Stimulated activated CD4-positive, alpha-beta T cell treated with anti-CD3 and anti-CD28 coated beads, Interleukin-1b, Interleukin-23, amount 100 ng/mL, for 4 hours (primary cell): ENCODE results near the gene GOLGA6L2.
"Not testable (repeated sequence)": the region's sequence is repeated elsewhere in the genome, so short reads cannot be mapped to it uniquely, and the experiment has no call there.

Source experiments
- DNase-seq, 2 donors: peaks; one replicate each; pipeline ENCODE4 v3.0.0-alpha.2; 2020; ENCODE audit warnings: low read depth in 2 of 2

GOLGA6L2 gene

DNA sequence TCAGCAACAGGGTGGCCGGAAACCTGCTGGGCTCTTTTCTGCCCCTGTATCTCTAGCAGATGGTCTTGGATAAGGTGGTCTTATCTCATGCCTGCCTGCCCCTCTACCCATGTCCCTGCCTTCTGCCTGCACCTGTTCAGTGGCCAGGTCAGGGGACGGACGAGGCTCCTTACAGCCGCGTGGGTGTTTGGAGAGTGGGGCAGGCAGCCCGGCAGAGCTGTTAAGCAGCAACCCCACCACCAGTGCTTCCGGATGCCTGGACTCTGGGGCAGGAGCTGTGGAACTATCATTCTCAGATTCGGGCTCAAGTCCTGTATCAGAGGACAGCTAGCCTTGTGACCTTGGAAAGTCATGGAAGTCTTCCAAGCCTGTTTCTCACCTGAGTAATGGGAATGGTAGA is 21.7 kb downstream of the GOLGA6L2 start:
- not testable (repeated sequence) for DNase-seq

DNA sequence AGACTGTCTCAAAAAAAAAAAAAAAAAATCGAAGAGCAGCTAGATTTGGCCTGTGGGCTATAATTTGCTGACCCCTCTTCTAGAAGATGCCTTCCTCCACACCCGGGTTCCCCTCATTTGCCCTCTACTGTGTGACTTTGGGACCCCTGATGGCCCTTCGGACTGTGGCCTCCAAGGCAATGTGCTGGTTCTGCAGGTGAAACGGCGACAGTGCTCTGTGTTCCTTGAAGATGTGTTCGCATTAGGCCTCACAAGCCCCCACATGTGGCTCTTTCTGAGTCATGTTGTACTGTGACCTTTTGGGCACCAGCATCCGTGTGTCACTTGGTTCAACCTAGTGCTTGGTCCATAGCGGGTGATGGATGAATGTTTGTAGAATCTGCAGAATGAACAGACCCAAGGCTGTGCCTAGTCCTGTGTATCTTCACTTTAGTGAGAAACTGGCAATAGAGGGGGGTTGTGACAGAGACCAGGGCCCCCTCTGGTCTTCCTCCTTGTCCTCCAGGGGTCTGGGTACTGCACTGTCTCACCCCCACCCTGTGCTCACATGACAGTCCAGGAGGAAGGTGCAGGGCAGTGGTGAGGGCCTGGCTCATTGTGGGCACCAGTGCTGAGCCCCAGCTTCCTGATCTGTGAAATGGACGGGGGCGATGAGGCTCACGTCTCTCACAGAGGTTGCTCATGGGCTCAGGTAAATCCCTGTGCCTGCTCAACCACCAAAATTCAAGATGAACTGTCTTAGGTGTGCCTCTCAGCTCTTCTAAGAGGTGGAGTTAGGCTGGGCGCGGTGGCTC is 22.7 kb downstream of the GOLGA6L2 start:
- no peak for DNase-seq

- no peak for DNase-seq
Measured at GRCh38 chr15:23422946-23423708, 23.9 kb downstream of the GOLGA6L2 start.

GRCh38 chr15:23422099-23422945 is 24.7 kb downstream of the GOLGA6L2 start:
- no peak for DNase-seq

DNA sequence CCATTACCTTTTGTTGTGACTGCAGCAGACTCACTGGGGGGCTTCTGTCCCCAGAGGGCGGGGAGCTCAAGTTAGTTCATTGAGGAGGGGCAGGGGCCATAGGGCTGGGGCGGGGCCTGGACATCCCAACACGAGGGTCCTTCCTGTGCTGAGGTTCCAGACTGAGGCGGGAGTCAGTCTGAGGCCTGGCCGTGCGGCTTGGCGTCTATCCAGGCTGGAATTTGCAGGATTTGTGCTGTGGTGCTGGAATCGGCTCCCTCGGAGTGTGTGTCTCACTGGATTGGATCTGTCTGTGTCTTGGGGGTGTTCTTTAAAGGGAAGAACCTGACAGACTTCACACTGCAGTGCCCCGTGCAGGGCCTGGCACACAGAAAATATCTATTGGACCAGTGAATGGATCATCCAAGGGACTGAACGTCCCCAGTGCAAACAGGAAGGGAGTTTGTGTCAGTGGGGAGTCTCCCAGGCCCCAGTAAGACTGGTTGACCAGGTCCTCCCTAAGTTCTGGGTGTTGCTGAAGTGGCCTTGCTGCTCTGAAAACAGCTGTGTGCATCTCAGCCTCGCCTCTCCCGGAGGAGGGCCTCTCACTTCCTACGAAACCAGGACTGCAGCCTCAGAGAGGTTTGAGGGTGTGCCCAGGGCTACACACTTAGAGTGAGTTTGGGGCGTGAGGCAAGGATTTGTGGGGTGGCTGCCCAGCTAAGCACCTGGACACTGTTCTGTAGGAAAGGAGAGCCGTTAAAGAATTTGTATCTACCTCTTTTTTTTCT is 26.1 kb downstream of the GOLGA6L2 start:
- no peak for DNase-seq

DNA sequence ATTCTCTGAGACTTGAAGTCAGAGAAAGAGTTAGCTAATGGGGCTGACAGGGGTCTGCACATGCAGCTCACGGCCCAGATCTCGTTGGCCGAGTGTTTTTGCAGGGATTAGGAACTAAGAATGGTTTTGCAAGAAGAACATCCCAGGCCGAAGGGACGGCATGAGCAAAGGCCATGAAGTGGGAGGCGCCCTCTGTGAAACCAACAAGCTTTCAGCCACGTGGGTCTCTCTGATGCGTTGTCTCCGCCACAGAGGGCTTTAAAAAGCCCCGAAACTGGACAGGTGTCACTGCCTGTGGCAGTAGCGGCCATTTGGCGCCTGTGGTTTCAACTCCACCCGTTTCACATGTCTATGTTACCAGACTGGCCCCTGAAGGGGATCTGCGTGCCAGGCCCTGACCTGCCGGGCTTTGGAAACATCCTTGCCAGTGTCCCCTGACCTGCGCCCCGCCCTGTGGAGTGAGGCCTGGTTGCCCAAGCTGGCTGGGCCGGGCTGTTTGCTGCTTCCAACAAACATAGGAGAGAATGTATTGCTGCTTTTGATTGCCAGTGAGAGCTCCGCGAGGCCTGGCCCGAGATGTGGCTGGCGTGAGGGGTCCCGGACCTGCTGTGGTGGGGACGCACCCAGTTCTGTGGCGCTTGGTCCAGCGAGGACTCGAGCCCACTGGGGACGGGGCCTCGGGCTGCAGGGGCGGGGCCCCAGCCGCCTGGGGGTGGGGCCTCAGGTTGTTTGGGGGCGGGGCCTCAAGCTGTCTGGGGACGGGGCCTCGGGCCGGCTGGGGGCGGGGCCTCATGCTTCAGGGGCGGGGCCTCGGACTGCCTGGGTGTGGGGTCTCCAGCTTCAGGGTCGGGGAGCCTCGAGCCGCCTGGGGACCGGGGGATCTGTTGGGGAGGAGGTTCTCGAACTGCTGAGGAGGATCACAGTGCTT is 30.4 kb downstream of the GOLGA6L2 start:
- no peak for DNase-seq

- not testable (repeated sequence) for DNase-seq
Measured at GRCh38 chr15:23415866-23416265, 31.2 kb downstream of the GOLGA6L2 start.

DNA sequence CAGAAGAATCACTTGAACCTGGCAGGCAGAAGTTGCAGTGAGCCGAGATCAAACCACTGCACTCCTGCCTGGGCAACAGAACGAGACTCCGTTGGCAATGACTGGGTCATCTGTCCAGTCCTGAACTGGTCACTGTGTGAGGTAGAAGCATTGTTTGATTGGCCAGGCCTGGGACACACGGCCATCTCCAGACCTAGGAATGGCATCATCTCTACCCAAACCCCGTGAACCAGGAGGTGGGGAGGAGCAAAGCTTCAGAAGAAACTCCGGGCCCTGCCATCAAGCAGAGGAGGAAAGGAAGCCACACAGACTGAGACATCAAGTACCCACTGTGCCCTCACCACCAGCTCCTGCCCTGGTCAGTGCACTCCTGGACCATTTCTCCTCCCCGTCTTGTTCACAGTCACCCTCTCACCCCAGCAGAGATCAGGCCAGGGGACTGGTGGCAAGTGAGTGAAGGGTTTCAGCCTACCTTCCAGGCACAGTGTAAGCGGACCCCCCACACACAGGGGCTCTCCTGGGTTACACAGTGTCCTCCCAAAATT is 31.6 kb downstream of the GOLGA6L2 start:
- no peak for DNase-seq

DNA sequence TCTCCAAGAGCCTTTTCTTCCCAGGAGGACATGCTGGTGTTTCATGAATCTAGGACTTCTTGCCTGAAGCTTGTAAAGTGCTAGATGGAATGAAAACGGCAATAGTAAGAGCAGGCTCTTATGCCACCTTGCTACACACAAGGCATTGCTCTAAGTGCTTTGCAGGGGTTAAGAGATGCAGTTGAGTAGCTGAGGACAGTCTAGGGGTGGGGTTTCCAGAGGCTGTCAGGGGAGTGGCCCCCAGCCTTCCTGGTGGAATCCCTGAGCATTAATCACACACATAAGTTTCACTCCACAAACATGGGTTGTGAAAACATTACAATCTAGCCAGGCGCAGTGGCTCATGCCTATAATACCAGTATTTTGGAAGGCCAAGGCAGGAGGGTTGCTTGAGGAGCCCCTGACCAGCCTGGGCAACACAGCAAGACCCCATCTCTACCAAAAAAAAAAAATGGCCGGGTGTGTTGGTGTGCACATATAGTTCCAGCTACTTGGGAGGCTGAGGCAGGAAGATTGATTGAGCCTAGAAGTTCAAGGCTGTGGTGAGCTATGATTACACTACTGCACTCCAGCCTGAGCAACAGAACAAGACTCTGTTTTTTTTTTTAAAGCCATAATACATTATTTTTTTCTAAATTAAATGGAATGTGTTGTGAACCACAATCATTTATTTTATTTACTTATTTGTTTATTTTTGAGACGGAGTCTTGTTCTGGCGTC is 34.0 kb downstream of the GOLGA6L2 start:
- DNase-seq, result not testable (repeated sequence)

DNA sequence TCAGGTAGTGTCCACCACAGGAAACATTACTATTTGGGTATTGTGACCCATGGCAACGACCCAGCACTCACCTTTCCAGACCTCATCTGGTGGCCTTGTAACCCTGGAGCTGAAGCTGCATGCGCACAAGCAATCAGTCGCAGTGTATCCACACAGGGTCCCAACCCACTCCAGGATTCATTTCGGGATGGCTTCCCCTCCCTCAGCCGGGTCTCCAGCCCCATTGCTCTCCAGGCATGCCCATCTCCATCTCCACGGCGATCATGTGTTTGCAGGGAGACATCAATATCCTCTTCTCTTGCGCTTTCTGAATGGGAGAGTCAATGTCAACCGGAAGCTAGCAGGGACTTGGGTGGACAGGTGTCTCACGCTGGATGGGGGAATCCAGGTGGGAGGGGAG is 35.2 kb downstream of the GOLGA6L2 start:
- no peak for DNase-seq

- no peak for DNase-seq
Measured at GRCh38 chr15:23403550-23403949, 43.5 kb downstream of the GOLGA6L2 start.

DNA sequence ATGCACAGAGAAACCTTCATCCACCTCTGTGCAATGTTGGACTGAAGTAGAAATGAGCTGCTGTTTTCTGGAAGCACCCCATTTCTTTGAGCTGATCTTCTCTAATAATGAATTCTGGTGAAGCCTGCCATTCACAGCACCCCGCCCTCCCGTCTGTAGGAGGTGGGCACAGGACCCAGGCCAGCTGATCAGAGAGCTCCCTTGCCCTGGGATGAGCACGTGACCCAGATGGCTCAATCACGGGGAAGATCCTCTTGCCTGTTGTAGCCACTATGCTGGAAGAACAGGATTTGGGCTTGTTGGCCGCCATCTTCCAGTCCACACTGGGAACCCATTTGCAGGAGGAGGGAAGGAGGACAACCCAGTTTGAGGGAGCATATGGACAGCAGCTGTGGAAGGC is 44.5 kb downstream of the GOLGA6L2 start:
- no peak for DNase-seq

DNA sequence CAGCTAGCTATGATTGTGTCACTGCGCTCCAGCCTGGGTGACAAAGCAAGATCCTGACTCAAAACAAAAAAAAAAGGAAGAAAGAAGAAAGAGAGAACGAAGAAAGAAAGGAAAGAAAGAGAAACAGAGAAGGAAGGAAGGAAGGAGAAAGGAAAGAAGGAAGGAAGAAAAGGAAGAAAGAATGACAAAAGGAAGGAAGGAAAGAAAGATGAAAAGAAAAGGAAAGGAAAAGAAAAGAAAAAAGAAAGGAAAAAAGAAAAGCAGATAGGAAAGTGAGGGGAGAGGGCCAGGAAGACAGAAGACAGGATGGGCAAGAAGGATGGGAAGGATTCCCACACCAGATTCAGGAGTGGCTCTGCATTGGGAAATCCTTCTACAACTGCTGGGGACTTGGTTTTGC is 44.9 kb downstream of the GOLGA6L2 start:
- no peak for DNase-seq

- DNase-seq, result no peak
Measured at GRCh38 chr15:23401627-23402026, 45.4 kb downstream of the GOLGA6L2 start.

- not testable (repeated sequence) for DNase-seq
Measured at GRCh38 chr15:23399207-23399606, 47.8 kb downstream of the GOLGA6L2 start.

GRCh38 chr15:23398357-23398756 is 48.7 kb downstream of the GOLGA6L2 start:
- DNase-seq, result not testable (repeated sequence)

- no peak for DNase-seq
Measured at GRCh38 chr15:23397779-23398178, 49.3 kb downstream of the GOLGA6L2 start.

DNA sequence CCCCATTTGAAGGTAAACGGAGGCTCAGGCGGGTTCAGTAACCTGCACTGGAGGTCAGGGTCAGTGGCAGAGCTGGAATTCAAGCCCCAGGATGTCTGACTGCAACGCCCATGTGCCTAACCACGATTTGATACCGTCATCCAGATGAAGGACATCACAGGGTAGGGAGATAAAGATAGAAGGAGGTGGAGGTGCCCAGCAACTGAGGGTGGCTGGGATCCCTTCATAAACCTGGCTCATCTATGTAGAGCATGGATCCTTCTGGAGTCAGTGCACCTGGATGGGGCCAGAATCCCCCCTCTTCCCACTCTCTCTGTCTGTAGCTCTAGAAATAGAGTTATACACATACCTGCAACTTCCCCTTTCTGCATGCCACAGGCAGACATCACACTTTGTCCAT is 51.2 kb downstream of the GOLGA6L2 start:
- no peak for DNase-seq

- DNase-seq, result no peak
Measured at GRCh38 chr15:23395030-23395692, 51.9 kb downstream of the GOLGA6L2 start.
